HepG2 (cell line): ENCODE measurements around the gene PIGO. TPM values are rescaled to one million over a fixed set of nuclear protein-coding genes. Genes with fewer than 3 reads are reported as not detected.

Experiments used
- ARNTL ChIP-seq: sonication (generic); formaldehyde crosslinking; IDR thresholded peaks from 2 replicates; pipeline ENCODE4 v1.4.0; 2020; ENCODE audit warnings: mild to moderate bottlenecking, missing genetic modification reagents
- ATF5 ChIP-seq: sonication (generic); formaldehyde crosslinking; IDR thresholded peaks from 2 replicates; pipeline ENCODE4 v1.4.0; 2020; ENCODE audit warnings: mild to moderate bottlenecking, low read depth, missing genetic modification reagents
- GLI4 ChIP-seq: sonication (generic); formaldehyde crosslinking; IDR thresholded peaks from 2 replicates; pipeline ENCODE4 v1.5.1; 2020; ENCODE audit warnings: missing genetic modification reagents, mild to moderate bottlenecking, moderate library complexity, borderline replicate concordance
- HOXA9 ChIP-seq: sonication (generic); formaldehyde crosslinking; IDR thresholded peaks from 2 replicates; pipeline ENCODE4 v1.8.1; 2022; ENCODE audit warnings: missing genetic modification reagents, mild to moderate bottlenecking, moderate library complexity, borderline replicate concordance
- MED8 ChIP-seq: sonication (generic); formaldehyde crosslinking; IDR thresholded peaks from 2 replicates; pipeline ENCODE4 v1.8.1; 2023; ENCODE audit warnings: mild to moderate bottlenecking, missing genetic modification reagents; ENCODE audit not compliant: insufficient replicate concordance
- MIER2 ChIP-seq: IDR thresholded peaks from 2 replicates; pipeline ENCODE4 v1.6.1; 2016; ENCODE audit warnings: missing biosample characterization, missing genetic modification reagents
- MXD4 ChIP-seq: IDR thresholded peaks from 2 replicates; pipeline ENCODE4 v1.6.1; 2016; ENCODE audit warnings: mild to moderate bottlenecking, missing biosample characterization, missing genetic modification reagents
- ONECUT2 ChIP-seq: sonication (generic); formaldehyde crosslinking; IDR thresholded peaks from 2 replicates; pipeline ENCODE4 v1.4.0; 2020; ENCODE audit warnings: missing genetic modification reagents
- PAX8 ChIP-seq: sonication (generic); formaldehyde crosslinking; IDR thresholded peaks from 2 replicates; pipeline ENCODE4 v1.8.0; 2022; ENCODE audit warnings: mild to moderate bottlenecking, missing genetic modification reagents, borderline replicate concordance
- REL ChIP-seq: sonication (generic); formaldehyde crosslinking; conservative IDR thresholded peaks from 2 replicates; pipeline ENCODE4 v1.8.0; 2022; ENCODE audit warnings: mild to moderate bottlenecking, missing genetic modification reagents, moderate library complexity
- TAF15 ChIP-seq: fragments of 200-400 bp; formaldehyde crosslinking; IDR thresholded peaks from one replicate; pipeline ENCODE4 v1.6.1; 2018; ENCODE audit warnings: mild to moderate bottlenecking, low read depth, low read length; ENCODE audit not compliant: poor library complexity, severe bottlenecking
- USF2 ChIP-seq, 2 experiments: sonication (generic) in 1 of 2; formaldehyde crosslinking in 1 of 2; IDR thresholded peaks; 2 replicates each; pipeline versions ENCODE4 v1.5.1 to v1.6.1; 2011 to 2020; ENCODE audit warnings: borderline replicate concordance in 1 of 2, low read depth in 1 of 2, low read length in 1 of 2, mild to moderate bottlenecking in 1 of 2, missing genetic modification reagents in 1 of 2, moderate library complexity in 1 of 2
- ZBTB2 ChIP-seq: sonication (generic); formaldehyde crosslinking; IDR thresholded peaks from 2 replicates; pipeline ENCODE4 v1.8.0; 2022; ENCODE audit warnings: low read depth, missing genetic modification reagents
- ZFX ChIP-seq: sonication (generic); formaldehyde crosslinking; IDR thresholded peaks from 2 replicates; pipeline ENCODE4 v1.4.0; 2020; ENCODE audit warnings: mild to moderate bottlenecking, low read depth, missing genetic modification reagents, moderate library complexity
- ZNF124 ChIP-seq: sonication (generic); formaldehyde crosslinking; IDR thresholded peaks from 2 replicates; pipeline ENCODE4 v1.4.0; 2020; ENCODE audit warnings: missing genetic modification reagents
- ZNF136 ChIP-seq: sonication (generic); formaldehyde crosslinking; IDR thresholded peaks from 2 replicates; pipeline ENCODE4 v1.8.1; 2022; ENCODE audit warnings: low read depth, mild to moderate bottlenecking, moderate library complexity, missing genetic modification reagents
- ZNF180 ChIP-seq: sonication (generic); formaldehyde crosslinking; IDR thresholded peaks from 2 replicates; pipeline ENCODE4 v1.4.0; 2020; ENCODE audit warnings: low read depth, missing genetic modification reagents, borderline replicate concordance
- ZNF280D ChIP-seq: sonication (generic); formaldehyde crosslinking; IDR thresholded peaks from 2 replicates; pipeline ENCODE4 v1.5.1; 2020; ENCODE audit warnings: mild to moderate bottlenecking, missing genetic modification reagents
- ZNF530 ChIP-seq: sonication (generic); formaldehyde crosslinking; IDR thresholded peaks from 2 replicates; pipeline ENCODE4 v1.5.0; 2020; ENCODE audit warnings: low read depth, mild to moderate bottlenecking, missing genetic modification reagents
- ZNF563 ChIP-seq: sonication (generic); formaldehyde crosslinking; IDR thresholded peaks from 2 replicates; pipeline ENCODE4 v1.8.0; 2022; ENCODE audit warnings: mild to moderate bottlenecking, moderate library complexity, missing genetic modification reagents
- ZNF850 ChIP-seq: sonication (generic); formaldehyde crosslinking; conservative IDR thresholded peaks from 2 replicates; pipeline ENCODE4 v1.9.0; 2021; ENCODE audit warnings: mild to moderate bottlenecking, missing genetic modification reagents
- polyA plus RNA-seq, 8 experiments: library from polyadenylated mRNA; depleted of rRNA in 3 of 8; stranded (reverse) in 7 of 8; unstranded in 1 of 8; fragments of >200 nt; fragmentation: Illumina TruSeq in 4 of 8; extraction: Trizol in 4 of 8; gene quantifications; 2 replicates each; pipeline versions ENCODE4 v1.2.1 to v1.2.3, GENCODE V29; 2011 to 2016; ENCODE audit warnings: low read depth in 4 of 8, missing spikeins in 1 of 8, mixed read lengths in 1 of 8; ENCODE audit not compliant: insufficient read depth in 1 of 8
- total RNA-seq, 5 experiments: library from RNA; depleted of rRNA; stranded (reverse); fragments of >200 nt; fragmentation: Illumina TruSeq; extraction: Trizol; gene quantifications; 2 replicates each; pipeline ENCODE4 v1.2.3, GENCODE V29; 2016; ENCODE audit warnings: low read depth in 1 of 5

Gene PIGO
- total and polyA plus RNA-seq, 2 of the 13 experiments (the other 11 are each of a cell fraction or from before 2014, with no cell fraction given), result 20.5 to 26.2 TPM

- 0 out of 2 replicates have a peak, but pooled peaks have one; percentile 24 for TF ChIP-seq ARNTL (CRISPR knock-in tag)
- no peak for TF ChIP-seq ZNF850
- peak; percentile 98 for TF ChIP-seq ZFX (CRISPR knock-in tag)
- TF ChIP-seq ZNF136 (CRISPR knock-in tag), result no peak
- no peak for TF ChIP-seq USF2 (IDR thresholded peaks at IDR 0.05; ENCODE audit: low read depth, low read length)
- no peak for TF ChIP-seq USF2 (CRISPR knock-in tag; IDR thresholded peaks at IDR 0.05; ENCODE audit: borderline replicate concordance)
- TF ChIP-seq ZNF180, result no peak
- TF ChIP-seq ZNF563, result peak; percentile 66; the same call in 1 of the 2 replicates
- TF ChIP-seq ZNF530 (CRISPR knock-in tag), result no peak
- TF ChIP-seq ONECUT2 (CRISPR knock-in tag), result no peak
- peak; percentile 65; the same call in 1 of the 2 replicates for TF ChIP-seq PAX8 (CRISPR knock-in tag)
- no peak for TF ChIP-seq ATF5 (CRISPR knock-in tag)
- TF ChIP-seq MXD4, result peak; percentile 39; the same call in 1 of the 2 replicates
- peak; percentile 58; the same call in 1 of the 2 replicates for TF ChIP-seq ZBTB2 (CRISPR knock-in tag)
- TF ChIP-seq MED8 (CRISPR knock-in tag), result no peak
- no peak; the same call in 1 of the 2 replicates for TF ChIP-seq GLI4 (CRISPR knock-in tag)
- no peak for TF ChIP-seq ZNF280D
- TF ChIP-seq TAF15, result no peak
- no peak for TF ChIP-seq ZNF124 (CRISPR knock-in tag)
- no peak for TF ChIP-seq REL
- TF ChIP-seq HOXA9, result no peak; the same call in 1 of the 2 replicates
- no peak for TF ChIP-seq MIER2
These were observed 24.5 kb downstream of the PIGO start (continued) for GRCh38 chr9:35071814-35072460.
